Endodermal cell (in vitro differentiated cells): ENCODE results near the gene CMSS1. TPM values are rescaled to one million over a fixed set of nuclear protein-coding genes. Genes with fewer than 3 reads are reported as not detected.

Experiments
- DNase-seq: peaks from one replicate; pipeline ENCODE4 v3.0.0-alpha.2; 2017
- H3K27ac ChIP-seq: 2 replicates; pipeline ENCODE4 v1.5.1; 2013; ENCODE audit warnings: mild to moderate bottlenecking, low read depth, low read length, moderate library complexity
- H3K27me3 ChIP-seq: 2 replicates; pipeline ENCODE4 v1.6.1; 2013; ENCODE audit warnings: mild to moderate bottlenecking, low read length, moderate library complexity; ENCODE audit not compliant: insufficient read depth, control insufficient read depth, poor library complexity, severe bottlenecking
- H3K36me3 ChIP-seq: 2 replicates; pipeline ENCODE4 v1.7.0; 2013; ENCODE audit warnings: mild to moderate bottlenecking, low read length, moderate library complexity; ENCODE audit not compliant: control insufficient read depth, insufficient read depth
- H3K4me1 ChIP-seq: one replicate; pipeline ENCODE4 v1.7.0; 2013; ENCODE audit warnings: low read length; ENCODE audit not compliant: control insufficient read depth, insufficient read depth
- H3K4me3 ChIP-seq: 2 replicates; pipeline ENCODE4 v1.5.1; 2013; ENCODE audit warnings: mild to moderate bottlenecking, low read length, moderate library complexity
- H3K9ac ChIP-seq: 2 replicates; pipeline ENCODE4 v1.6.1; 2013; ENCODE audit warnings: mild to moderate bottlenecking, low read length, moderate library complexity; ENCODE audit not compliant: poor library complexity, severe bottlenecking; ENCODE audit errors: extremely low read depth
- H3K9me3 ChIP-seq: 2 replicates; pipeline ENCODE4 v1.6.1; 2013; ENCODE audit warnings: mild to moderate bottlenecking, low read length, moderate library complexity; ENCODE audit not compliant: control insufficient read depth
- H3K27ac Mint-ChIP-seq: 2 replicates; pipeline ENCODE4 v1.8.0; 2020; ENCODE audit warnings: mixed read lengths
- H3K27me3 Mint-ChIP-seq: 2 replicates; pipeline ENCODE4 v1.8.0; 2021; ENCODE audit warnings: mild to moderate bottlenecking, mixed read lengths; ENCODE audit not compliant: insufficient read depth
- H3K36me3 Mint-ChIP-seq: 2 replicates; pipeline ENCODE4 v1.8.0; 2020; ENCODE audit warnings: low read depth, mixed read lengths
- H3K4me1 Mint-ChIP-seq: 2 replicates; pipeline ENCODE4 v1.8.0; 2020; ENCODE audit warnings: mixed read lengths
- H3K4me3 Mint-ChIP-seq: 2 replicates; pipeline ENCODE4 v1.8.0; 2020; ENCODE audit warnings: mild to moderate bottlenecking, moderate library complexity, mixed read lengths
- H3K9me3 Mint-ChIP-seq: 2 replicates; pipeline ENCODE4 v1.8.0; 2020; ENCODE audit warnings: mild to moderate bottlenecking, mixed read lengths
- WGBS, 2 experiments: methylation state at CpG; one replicate each; pipeline versions ENCODE4 v1.1.5 to v1.1.7; 2013; ENCODE audit warnings: missing lambda C conversion rate in 2 of 2, mixed read lengths in 1 of 2; ENCODE audit not compliant: insufficient coverage in 1 of 2, insufficient read length in 1 of 2; 5-methylcytosine and 5-hydroxymethylcytosine counted together
- total RNA-seq, 2 donors: library from RNA; stranded (reverse); fragmentation: NEBNext Ultra II Directional in 1 of 2; extraction: Animal tissue kit (Norgen Biotek cat#: 25700) in 1 of 2; gene quantifications; 2 replicates in 1 of 2; 3 replicates in 1 of 2; pipeline ENCODE4 v1.2.1, GENCODE V29; 2021
- TF ChIP-seq, protein P1 (sequence below): fragments of 200-600 bp; sonication (generic); conservative IDR thresholded peaks from 2 replicates; pipeline ENCODE4 v1.5.0; 2021; ENCODE audit warnings: antibody characterized with exemption, mild to moderate bottlenecking

Gene CMSS1
- total RNA-seq, 2 donors from 2014 or later, result 48.5 to 50.8 TPM

DNA sequence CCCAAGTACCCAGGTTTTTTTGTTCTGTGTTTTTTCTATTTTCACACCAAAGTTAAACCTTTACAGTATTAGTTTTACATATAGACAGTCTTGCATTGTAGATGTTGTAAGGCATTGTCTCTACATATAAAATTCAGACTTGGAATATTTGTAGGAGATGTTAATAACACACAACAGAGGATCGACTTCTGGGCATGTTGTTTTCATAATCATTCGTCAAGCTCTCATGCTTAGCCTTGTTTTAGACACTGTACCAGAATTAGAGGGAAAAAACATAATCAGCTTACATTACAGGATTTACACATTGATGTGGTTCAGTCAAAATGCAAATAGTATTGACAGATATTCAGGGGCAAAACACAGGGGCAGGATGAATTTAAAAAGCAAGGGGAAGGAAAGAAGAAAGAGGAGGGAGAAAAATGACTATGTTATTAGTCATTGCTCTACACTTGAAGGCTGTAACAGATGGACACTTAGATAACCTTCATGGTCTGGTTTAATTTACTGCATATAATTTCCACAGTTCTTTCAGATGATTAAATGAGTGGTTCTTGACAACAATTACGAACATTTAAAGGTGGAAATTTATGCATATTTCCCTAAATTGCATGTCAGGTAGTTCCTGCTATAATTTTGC is 7.5 kb downstream of the CMSS1 start:
- no peak overlapping the region for H3K4me3 Mint-ChIP-seq
- TF ChIP-seq, protein P1, sequence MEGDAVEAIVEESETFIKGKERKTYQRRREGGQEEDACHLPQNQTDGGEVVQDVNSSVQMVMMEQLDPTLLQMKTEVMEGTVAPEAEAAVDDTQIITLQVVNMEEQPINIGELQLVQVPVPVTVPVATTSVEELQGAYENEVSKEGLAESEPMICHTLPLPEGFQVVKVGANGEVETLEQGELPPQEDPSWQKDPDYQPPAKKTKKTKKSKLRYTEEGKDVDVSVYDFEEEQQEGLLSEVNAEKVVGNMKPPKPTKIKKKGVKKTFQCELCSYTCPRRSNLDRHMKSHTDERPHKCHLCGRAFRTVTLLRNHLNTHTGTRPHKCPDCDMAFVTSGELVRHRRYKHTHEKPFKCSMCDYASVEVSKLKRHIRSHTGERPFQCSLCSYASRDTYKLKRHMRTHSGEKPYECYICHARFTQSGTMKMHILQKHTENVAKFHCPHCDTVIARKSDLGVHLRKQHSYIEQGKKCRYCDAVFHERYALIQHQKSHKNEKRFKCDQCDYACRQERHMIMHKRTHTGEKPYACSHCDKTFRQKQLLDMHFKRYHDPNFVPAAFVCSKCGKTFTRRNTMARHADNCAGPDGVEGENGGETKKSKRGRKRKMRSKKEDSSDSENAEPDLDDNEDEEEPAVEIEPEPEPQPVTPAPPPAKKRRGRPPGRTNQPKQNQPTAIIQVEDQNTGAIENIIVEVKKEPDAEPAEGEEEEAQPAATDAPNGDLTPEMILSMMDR, result no peak
- Histone ChIP-seq H3K36me3 (no peaks in the 10 kb centered on the region), H3K4me3 (no peak overlapping the region), H3K4me1 (no peaks in the 10 kb centered on the region), H3K27me3 (no peaks in the 10 kb centered on the region), H3K27ac (no peak overlapping the region), H3K9me3 (no peaks in the 10 kb centered on the region), H3K9ac (no peak overlapping the region)
- no peak for DNase-seq
- no peaks in the 10 kb centered on the region for H3K27me3 Mint-ChIP-seq
- 87% methylated on average over 3 of the region's 3 CpGs; no CpG with 5 or more reads in 1 of the 2 experiments for WGBS, 2 experiments
- H3K9me3 Mint-ChIP-seq, result no peaks in the 10 kb centered on the region
- H3K4me1 Mint-ChIP-seq, result peaks cover 4% of the 10 kb centered on the region
- H3K36me3 Mint-ChIP-seq, result no peaks in the 10 kb centered on the region
- peak overlapping the region; percentile 16 for H3K27ac Mint-ChIP-seq

DNA sequence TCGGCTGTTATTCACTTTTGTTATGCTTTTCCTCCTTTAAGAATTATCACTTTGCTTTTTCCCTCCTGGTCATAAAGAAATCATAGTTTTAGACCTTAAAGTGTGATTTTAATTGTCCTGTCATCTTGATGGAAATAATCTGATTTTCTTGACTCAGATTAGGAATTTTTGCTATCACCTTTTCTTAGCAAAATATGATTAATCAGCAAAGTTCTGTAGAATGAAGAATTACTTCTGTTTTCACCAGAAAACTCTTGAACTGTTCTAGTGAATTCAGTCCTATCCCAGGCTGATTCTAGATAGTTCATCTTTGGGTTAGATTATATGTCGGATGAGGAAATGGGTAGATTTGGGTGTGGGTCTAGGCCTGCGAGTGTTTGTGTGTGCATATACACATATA is 12.2 kb downstream of the CMSS1 start:
- Mint-ChIP-seq H3K27me3 (no peaks in the 10 kb centered on the region), H3K27ac (no peak overlapping the region), H3K36me3 (no peaks in the 10 kb centered on the region), H3K4me1 (no peaks in the 10 kb centered on the region), H3K9me3 (no peaks in the 10 kb centered on the region), H3K4me3 (no peak overlapping the region)
- Histone ChIP-seq H3K9me3 (no peaks in the 10 kb centered on the region), H3K9ac (no peak overlapping the region), H3K36me3 (no peaks in the 10 kb centered on the region), H3K27ac (no peak overlapping the region), H3K4me3 (no peak overlapping the region), H3K27me3 (no peaks in the 10 kb centered on the region), H3K4me1 (no peaks in the 10 kb centered on the region)
- no peak for DNase-seq
- 98% methylated on average over 3 of the region's 3 CpGs; no CpG with 5 or more reads in 1 of the 2 experiments for WGBS, 2 experiments
- TF ChIP-seq, protein P1, result no peak

DNA sequence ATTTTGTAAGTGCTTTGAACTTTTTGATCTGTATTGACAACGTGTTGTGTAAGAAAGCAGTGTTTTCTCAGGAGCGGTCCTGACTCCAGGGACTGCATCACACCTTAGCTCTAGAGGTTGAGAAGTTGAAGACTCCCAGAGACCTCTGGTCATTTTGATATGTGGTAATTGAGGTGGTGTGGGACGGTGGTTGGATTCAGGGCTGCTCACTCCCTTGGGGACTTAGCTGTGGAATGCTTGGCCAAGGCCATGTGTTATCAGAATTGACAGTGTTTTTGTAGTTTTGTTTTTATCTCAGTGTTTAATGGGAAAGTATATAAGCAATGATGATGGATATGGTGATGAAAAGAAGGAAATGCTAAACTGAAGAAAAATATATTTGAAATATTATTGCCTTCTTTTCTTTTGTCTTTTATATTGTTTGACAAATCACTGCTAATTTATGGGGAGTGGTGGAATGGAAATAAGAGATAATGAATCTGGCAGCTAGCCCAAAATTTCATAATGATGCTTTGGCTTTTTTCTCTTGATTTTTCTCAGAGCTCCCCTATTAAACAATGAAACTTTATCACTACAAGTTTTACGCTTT is 16.0 kb downstream of the CMSS1 start:
- H3K4me1 ChIP-seq, result no peaks in the 10 kb centered on the region
- WGBS, 2 experiments, result 78 to 91% methylated on average over 1 to 4 of the region's 4 CpGs
- DNase-seq, result no peak
- no peak overlapping the region for H3K27ac ChIP-seq
- no peaks in the 10 kb centered on the region for H3K9me3 ChIP-seq
- H3K4me3 ChIP-seq, result no peak overlapping the region
- H3K27me3 Mint-ChIP-seq, result no peaks in the 10 kb centered on the region
- H3K27ac Mint-ChIP-seq, result no peak overlapping the region
- no peaks in the 10 kb centered on the region for H3K36me3 ChIP-seq
- TF ChIP-seq, protein P1, result no peak
- H3K36me3 Mint-ChIP-seq, result no peaks in the 10 kb centered on the region
- H3K4me3 Mint-ChIP-seq, result no peak overlapping the region
- H3K27me3 ChIP-seq, result no peaks in the 10 kb centered on the region
- no peak overlapping the region for H3K9ac ChIP-seq
- no peaks in the 10 kb centered on the region for H3K4me1 Mint-ChIP-seq
- no peaks in the 10 kb centered on the region for H3K9me3 Mint-ChIP-seq
